ENCODE results near the gene WDR62.
A peak's percentile ranks its signal among the peaks of the same experiment; 100 is the strongest.
"Not testable (repeated sequence)": the region's sequence is repeated elsewhere in the genome, so short reads cannot be mapped to it uniquely, and the experiment has no call there.

The WDR62 gene

GRCh38 chr19:36032251-36033104 is 22.2 kb upstream of the WDR62 start, which contains the start of gene CLIP3:
CLIP3 (minus strand) TSS chr19:36032873; CDS start chr19:36032357, 516 bp downstream.
- DNase-seq (ENCODE audit: low spot score): peak; percentile 79

- DNase-seq (ENCODE audit: low spot score): no peak
These were observed 14.2 kb upstream of the WDR62 start for GRCh38 chr19:36040495-36040894.

- DNase-seq (ENCODE audit: low spot score): not testable (repeated sequence)
These were observed 13.6 kb upstream of the WDR62 start for GRCh38 chr19:36041092-36041491.

GRCh38 chr19:36041831-36042230 is 12.9 kb upstream of the WDR62 start:
- DNase-seq (ENCODE audit: low spot score): no peak

GRCh38 chr19:36043952-36044351 is 10.7 kb upstream of the WDR62 start:
- no peak for DNase-seq (ENCODE audit: low spot score)

- DNase-seq (ENCODE audit: low spot score): no peak
These were observed 8.2 kb upstream of the WDR62 start for GRCh38 chr19:36046443-36047050.

- no peak for DNase-seq (ENCODE audit: low spot score)
These were observed 6.9 kb upstream of the WDR62 start for GRCh38 chr19:36047835-36048234.

- no peak for DNase-seq (ENCODE audit: low spot score)
These were observed 5.5 kb upstream of the WDR62 start for GRCh38 chr19:36049080-36049698.

GRCh38 chr19:36051236-36051635 is 3.5 kb upstream of the WDR62 start:
- DNase-seq (ENCODE audit: low spot score): peak; percentile 67

- DNase-seq (ENCODE audit: low spot score): no peak
These were observed 3.1 kb upstream of the WDR62 start for GRCh38 chr19:36051637-36052036.

GRCh38 chr19:36054119-36054732 is 471 bp upstream of the WDR62 start, which contains the start of gene THAP8:
THAP8 (minus strand) TSS chr19:36054285; CDS start chr19:36054217, 68 bp downstream.
- DNase-seq (ENCODE audit: low spot score): peak; percentile 99

- DNase-seq (ENCODE audit: low spot score): no peak
These were observed 3.9 kb downstream of the WDR62 start for GRCh38 chr19:36058481-36059179.

- DNase-seq (ENCODE audit: low spot score): no peak
These were observed 4.6 kb downstream of the WDR62 start for GRCh38 chr19:36059180-36059910.

GRCh38 chr19:36060430-36060829 is 5.7 kb downstream of the WDR62 start:
- peak; percentile 60 for DNase-seq (ENCODE audit: low spot score)

GRCh38 chr19:36061367-36061766 is 6.7 kb downstream of the WDR62 start:
- no peak for DNase-seq (ENCODE audit: low spot score)

- DNase-seq (ENCODE audit: low spot score): no peak
These were observed 10.1 kb downstream of the WDR62 start for GRCh38 chr19:36064826-36065225.

- DNase-seq (ENCODE audit: low spot score): no peak
These were observed 13.0 kb downstream of the WDR62 start for GRCh38 chr19:36067681-36068080.

GRCh38 chr19:36068810-36069499 is 14.3 kb downstream of the WDR62 start:
- not testable (repeated sequence) for DNase-seq (ENCODE audit: low spot score)

- DNase-seq (ENCODE audit: low spot score): no peak
These were observed 17.4 kb downstream of the WDR62 start for GRCh38 chr19:36072081-36072480.

- no peak for DNase-seq (ENCODE audit: low spot score)
These were observed 18.6 kb downstream of the WDR62 start for GRCh38 chr19:36073121-36073876.
